Fibroblast of gingiva (primary cell): Measurements from ENCODE around the gene TRIM44.
A peak's percentile ranks its signal among the peaks of the same experiment; 100 is the strongest.
"Not testable (repeated sequence)": the region's sequence is repeated elsewhere in the genome, so short reads cannot be mapped to it uniquely, and the experiment has no call there.

Experiments used
- DNase-seq: peaks from one replicate; pipeline ENCODE4 v3.0.0-alpha.2; 2011; ENCODE audit warnings: low read depth

TRIM44 gene

DNA sequence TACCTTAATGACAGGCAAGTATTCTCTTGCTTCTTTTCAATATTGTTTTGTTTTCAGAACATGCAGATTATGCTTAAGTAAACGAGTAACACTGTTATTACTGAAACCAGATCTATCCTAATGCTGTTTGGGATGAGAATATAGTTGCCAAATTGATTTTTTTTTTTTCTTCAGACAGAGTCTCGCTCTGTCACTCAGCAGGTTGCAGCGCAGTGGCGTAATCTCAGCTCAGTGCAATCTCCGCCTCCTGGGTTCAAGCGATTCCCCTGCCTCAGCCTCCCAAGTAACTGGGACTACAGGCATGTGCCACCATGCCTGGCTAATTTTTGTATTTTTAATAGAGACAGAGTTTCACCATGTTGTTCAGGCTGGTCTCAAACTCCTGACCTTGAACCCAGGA is 91.0 kb downstream of the TRIM44 start:
- not testable (repeated sequence) for DNase-seq

DNA sequence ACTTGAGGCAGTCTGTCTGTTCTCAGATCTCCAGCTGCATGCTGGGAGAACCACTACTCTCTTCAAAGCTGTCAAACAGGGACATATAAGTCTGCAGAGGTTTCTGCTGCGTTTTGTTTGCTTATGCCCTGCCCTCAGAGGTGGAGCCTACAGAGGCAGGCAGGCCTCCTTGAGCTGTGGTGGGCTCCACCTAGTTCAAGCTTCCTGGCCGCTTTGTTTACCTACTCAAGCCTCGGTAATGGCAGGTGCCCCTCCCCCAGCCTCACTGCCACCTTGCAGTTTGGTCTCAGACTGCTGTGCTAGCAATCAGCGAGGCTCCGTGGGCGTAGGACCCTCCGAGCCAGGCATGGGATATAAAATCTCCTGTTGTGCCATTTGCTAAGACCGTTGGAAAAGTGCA is 97.4 kb downstream of the TRIM44 start:
- DNase-seq, result not testable (repeated sequence)

DNA sequence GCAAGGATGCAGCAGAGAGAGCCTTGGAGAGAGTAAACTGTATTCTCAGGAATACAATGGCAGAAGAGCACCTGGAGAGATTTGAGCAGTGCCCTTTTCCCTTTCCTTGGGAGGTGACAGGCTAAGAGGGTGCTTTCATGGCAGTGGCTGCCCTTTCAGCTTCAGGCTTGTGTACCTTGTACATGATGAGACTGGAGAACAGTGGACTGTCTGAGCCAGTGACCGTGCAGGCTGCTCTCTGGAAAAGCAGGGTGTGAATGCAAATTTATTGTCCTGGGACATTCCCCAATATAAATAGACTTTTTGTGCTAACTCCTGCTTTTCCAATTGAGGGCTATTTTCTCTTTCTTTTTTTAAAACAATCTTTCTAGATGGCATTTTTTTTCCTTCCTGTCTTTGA is 99.3 kb downstream of the TRIM44 start:
- no peak for DNase-seq

DNA sequence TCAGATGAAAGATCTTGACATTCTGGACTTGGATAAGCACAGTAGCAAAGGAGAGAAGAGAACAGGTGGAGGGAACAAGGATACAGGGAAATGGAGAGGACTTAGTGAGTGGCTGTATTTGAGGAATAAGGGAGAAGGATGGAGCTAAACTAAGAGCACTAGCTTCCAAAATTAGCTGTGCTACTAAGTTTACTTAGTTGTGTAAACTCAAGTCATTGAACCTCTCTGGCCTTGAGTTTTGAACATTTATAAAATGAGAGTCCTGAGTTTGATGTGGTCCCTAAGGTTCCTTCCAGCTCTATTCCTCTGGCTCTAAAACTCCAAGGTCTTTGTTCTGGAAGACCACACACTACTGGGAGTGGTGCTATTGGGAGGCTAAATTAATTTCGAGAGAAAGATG is 100.7 kb downstream of the TRIM44 start:
- DNase-seq, result no peak

DNA sequence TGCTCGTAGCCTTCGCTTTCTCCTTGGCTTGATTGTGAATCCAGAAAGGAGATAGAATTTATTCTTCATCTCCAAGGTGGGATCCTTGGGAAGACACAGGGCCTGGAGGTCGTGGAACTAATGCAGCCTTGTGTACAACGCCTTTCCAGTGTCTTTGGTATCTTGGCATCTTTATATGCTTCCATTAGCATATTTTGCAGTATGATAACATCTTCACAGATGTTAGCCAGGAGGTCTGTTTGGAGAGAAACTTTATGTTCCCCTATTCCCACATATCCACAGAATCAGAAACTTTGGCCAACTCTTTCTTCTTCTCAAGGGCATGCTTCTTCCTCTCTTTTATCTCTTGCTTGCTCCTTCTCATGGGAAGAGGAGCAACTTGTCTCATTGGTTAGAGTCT is 101.2 kb downstream of the TRIM44 start:
- no peak for DNase-seq

DNA sequence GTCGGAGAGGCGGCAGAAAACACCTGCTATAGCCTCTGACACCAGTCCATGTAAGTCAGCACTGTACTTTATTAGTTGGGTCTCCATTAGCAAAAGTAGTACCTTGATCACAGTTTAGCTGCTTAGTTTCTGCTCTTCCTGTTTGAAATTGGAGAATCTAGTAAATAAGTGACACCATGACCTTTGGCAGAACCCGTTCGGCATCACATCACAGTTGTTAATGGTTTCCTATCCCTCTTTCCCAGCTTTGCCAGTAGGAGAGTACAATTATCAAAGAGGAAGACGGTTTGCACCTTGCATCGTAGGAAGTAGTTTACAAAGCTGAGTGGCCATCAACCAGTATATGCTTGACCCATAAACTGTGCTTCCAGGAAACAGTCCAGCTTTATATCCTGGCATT is 101.8 kb downstream of the TRIM44 start:
- DNase-seq, result no peak

DNA sequence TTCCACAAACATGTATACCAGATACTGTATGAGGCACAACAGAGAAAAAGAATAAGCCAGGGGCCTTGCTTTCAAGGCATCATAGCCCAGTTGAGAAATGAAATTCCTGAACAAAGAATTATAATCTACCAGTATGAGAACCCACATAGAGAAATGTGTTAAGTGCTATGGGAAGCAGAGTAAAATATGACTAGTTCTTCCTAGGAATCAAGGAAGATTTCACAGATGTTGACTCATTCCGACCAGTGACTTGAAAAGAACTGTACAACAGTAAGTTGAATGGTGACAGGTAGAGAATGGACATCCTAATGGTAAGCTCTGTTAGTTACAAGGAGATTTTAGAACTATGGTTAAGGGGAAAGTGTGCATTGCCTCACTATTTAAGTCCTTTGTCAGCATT is 102.6 kb downstream of the TRIM44 start:
- DNase-seq, result no peak

DNA sequence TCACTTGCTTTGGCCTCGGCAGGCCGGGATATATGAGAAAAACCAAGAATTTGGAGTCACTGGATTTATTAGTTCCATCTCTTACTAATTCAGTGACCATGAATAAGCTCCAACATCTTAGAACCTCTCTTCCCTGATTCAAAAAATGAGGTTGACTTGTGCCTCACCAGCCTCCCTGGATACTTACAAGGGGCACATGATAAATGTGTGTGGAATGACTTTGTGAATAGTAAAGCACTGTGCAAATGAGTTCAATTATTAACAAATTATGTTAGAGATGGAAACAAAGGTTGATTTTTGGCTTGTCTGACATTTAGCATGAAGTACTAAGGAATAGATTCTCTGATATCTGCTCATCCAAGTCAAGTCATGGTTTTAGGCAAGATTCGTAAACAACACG is 104.1 kb downstream of the TRIM44 start:
- no peak for DNase-seq

DNA sequence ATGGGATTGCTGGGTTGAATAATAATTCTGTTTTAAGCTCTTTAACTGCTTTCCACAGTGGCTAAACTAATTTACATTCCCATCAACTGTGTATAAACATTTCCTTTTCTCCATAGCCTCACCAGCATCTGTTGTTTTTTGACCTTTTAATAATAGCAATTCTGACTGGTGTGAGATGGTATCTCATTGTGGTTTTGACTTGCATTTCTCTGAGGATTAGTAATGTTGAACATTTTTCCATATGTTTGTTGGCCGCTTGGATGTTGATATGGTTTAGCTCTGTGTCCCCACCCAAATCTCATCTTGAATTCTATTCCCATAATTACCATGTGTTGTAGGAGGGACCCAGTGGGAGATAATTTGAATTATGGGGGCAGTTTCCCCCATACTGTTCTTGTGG is 107.8 kb downstream of the TRIM44 start:
- peak; percentile 61 for DNase-seq

DNA sequence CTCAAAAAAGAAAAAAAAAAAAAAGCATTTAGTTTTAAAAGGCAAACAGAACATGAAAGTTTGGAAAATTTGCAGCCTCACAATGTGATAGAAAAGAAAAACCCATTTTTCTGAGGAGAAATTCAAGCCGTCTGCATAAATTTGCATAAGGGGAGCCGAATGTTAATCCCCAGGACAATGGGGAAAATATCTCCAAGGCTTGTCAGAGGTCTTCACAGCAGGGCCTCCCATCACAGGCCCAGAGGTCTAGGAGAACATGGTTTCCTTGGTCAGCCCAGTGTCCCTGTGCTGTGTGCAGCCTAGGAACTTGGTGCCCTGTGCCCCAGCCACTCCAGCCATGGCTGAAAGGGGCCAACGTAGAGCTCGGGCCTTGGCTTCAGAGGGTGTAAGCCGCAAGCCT is 109.1 kb downstream of the TRIM44 start:
- DNase-seq, result no peak

DNA sequence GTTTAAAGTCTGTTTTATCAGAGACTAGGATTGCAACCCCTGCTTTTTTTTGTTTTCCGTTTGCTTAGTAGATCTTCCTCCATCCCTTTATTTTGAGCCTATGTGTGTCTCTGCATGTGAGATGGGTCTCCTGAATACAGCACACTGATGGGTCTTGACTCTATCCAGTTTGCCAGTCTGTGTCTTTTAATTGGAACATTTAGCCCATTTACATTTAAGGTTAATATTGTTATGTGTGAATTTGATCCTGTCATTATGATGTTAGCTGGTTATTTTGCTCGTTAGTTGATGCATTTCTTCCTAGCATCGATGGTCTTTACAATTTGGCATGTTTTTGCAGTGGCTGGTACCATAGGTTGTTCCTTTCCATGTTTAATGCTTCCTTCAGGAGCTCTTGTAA is 114.7 kb downstream of the TRIM44 start:
- DNase-seq, result not testable (repeated sequence)

DNA sequence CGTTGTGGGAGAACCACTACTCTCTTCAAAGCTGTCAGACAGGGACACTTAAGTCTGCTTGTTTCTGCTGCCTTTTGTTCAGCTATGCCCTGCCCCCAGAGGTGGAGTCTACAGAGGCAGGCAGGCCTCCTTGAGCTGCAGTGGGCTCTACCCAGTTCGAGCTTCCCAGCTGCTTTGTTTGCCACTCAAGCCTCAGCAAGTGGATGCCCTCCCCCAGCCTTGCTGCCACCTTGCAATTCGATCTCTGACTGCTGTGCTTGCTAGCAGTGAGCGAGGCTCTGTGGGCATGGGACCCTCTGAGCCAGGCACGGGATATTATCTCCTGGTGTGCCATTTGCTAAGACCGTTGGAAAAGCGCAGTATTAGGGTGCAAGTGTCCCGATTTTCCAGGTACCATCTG is 116.4 kb downstream of the TRIM44 start:
- DNase-seq, result not testable (repeated sequence)

DNA sequence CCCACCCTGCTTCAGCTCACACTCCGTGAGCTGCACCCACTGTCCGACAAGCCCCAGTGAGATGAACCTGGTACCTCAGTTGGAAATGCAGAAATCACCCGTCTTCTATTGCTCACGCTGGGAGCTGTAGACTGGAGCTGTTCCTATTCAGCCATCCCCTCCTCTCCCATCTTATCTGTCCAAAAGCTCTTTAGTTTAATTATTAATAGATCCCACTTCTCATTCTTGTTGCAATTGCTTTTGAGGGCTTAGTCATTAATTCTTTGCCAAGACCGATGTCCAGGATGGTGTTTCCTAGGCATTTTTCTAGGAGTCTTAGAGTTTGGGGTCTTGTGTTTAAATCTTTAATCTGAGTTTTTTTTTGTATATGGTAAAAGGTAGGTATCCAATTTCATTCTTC is 116.8 kb downstream of the TRIM44 start:
- DNase-seq, result no peak

DNA sequence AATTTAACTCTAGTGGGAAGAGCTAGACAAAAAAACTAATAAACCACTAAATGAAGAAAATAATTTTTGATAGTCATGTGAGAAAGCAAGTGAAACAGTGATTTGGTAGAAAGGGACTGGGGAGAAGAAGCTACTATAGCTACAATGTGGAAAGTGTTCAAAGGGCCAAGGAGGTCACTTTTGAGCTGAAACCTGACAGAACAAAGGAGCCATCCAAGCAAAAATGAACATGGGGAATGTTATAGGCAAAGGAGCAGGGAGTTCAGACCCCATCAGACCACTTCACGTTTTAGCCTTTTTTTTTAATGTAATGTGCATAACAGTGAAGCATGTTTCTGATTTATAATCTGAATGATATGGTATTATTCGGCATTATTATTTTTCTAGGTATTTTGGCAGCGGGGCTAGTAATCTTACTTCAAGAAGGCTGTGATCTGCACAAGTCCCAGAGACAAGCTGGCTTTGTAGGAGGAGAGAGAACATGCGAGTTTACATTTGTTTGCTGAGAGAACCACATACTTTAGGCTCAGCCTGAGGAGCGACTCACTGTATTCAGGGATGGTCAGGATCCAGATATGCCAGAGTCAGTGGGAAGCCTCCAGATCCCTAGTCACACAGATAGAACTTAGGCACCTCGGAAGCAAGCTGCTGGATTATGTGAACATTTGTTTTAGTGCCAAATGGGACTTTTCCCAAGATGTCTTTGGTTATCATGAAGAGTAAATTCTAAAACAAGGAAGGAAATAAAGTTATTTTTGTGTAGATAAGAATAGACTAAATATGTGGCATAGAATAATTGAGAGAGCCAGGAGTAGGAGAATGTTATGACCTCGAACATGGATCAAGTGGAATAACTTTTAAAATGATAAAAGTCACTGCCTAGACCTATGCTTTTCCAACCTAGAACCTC is 118.6 kb downstream of the TRIM44 start:
- peak; percentile 28 for DNase-seq

DNA sequence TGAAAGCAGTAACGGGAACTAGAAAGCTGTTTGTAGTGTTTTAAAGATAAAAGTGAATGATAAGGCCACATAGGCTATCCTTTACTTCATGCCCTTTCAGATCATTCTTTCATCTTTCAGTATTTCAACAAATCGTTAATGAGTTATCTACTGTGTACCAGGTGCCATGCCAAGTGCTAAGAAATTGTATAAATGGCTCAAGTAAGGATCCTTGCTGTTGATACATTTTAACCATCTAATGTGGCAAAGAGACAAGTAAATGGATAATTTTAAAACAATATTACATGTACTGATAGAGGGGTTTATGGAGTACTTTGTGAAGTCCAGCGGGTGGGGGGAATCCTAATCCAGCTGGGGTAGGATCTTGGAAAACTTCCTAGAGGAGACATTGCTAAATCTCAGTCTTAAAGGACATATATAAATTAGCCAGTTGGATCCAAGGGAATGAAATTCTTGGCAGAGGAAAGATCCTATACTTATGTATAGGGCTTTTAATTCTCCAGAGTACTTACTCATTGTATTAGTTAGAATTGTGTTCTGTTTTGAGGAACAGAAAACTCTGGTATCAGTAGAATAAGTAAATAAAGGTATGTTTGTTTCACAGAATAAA is 119.4 kb downstream of the TRIM44 start:
- no peak for DNase-seq

DNA sequence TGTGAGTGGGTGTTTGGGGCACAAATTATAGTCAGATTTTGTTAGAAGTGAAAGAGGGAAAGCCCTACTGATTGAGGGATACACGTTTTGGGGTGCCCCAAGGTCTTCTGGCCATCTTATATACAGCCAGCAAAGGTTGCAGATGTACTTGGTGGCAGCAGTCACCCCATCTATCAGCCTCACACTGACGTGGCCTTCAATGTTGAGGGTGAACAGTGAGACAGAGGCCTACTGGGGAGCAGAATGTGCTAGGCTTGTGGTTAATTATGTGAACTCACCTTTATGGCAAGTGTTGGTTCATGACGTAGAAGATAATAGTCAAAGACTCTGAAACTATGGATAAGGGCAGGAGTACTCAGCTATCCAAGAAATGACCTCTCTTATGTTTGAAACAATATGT is 121.2 kb downstream of the TRIM44 start:
- DNase-seq, result no peak

DNA sequence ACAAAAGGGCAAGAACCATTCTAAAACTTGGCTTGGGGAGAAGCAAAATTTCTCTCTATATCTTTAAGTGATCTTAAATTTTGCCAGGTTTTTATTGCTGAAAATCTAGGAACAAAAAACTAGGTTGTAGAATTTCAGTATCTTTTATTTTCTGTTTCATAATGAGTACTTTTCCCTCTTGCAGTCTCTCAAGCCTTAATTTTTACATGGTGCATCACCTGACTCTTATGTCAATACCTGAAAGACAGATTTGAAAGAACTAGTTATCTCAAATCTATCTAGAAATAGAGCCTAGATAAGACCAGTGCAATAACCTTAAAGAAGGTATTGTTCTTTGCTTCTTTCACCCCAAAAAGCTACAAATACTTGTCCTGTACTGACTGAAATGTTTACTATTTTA is 122.1 kb downstream of the TRIM44 start:
- DNase-seq, result no peak

DNA sequence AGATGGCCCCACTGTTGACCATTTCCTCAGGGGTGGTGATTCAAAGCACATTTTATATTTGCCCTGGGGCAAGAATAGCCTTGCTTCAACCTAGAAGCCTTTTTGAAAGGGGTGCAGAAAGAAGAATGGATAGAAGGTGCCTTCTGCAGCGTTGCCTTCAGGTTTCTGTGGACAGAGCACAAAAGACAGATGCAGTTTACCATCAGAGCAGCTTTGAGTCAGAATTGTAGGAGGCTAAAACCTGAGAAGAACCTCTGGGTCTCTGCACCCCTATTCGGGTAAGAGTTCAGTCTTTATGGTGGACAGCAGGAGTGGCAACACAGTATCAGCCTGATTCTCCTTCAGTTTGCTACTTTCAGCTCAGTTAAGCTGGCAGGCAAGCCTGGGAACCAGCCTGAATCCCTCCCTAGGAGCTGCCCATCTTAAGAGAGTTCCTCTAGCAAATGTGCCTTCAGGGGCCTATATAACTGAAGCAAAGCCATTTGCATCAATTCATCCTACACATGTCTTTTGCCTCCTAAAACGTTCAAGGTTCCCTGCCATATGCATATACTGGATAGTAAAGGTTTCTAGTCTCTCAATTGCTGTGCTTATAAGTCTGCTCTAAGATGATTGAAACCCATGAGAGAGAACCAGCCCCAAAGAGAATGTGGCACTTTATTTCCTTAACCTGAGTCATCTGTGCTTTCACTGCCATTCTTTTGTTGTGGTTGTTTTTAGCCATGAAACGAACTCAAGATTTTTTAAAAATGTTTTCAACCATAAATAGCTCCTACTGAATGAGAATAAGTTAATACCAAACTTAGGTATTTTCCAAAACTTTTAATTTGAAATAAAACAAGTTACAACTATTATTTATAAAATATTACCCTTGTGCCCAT is 123.0 kb downstream of the TRIM44 start:
- DNase-seq, result no peak

DNA sequence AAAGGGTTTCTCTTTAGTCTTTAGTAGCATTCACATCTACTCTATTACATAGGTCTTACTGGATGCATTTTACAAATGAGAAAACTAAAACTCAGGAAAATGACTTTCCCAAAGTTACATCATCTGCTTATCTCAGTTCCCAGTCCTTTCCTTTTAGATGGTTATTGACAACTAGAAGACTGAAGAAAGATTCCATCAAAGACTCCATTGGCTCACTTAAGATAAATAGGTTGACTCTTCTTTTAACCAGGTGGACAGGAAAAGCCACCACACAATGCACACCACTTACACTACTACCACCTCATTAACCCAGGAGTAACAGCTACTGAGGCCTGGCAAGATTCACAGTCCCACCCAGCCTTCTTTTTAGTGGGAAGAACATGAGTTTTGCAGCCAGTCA is 123.6 kb downstream of the TRIM44 start:
- DNase-seq, result no peak

DNA sequence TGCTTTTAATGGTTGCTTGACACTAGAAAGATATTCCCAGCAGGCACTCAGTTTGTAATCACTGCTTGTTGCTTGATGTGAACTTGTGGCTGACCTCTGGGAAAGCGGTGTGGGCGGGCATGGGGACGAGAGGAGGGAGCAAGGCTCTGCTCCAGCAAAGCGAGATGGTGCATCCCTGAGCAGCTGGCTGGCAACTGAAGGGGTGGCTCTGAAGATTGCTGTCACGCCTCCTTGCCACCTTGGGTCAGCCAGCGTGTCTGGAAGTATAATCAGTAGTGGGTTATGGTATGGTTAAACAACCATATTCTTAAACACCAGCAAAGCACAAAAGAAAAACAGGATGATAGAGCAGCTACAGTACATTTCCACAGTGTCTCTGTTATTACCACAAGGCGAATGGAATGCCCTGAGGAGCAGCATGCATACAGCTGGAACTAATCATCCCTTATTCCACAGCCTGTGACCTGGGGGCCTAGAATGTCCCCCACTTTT is 124.5 kb downstream of the TRIM44 start:
- peak; percentile 51 for DNase-seq

DNA sequence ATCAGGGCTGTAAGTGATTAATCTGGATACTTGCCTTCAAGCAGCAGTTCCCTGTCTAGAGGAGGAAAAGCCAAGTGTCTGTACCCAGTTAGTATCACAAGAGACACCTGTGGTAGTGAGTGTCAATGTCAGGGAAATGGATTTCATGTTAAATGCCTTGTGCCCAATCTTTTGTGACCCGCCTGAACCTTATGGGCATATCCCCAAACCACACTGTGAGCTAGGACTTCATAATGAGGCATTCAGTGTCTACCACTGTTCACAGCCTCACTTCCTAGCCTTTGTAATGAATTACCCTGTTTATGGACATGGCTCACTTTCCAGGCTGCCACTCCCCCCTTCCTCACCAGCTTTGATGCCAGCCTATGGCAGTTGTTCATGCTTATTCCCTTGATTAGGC is 125.1 kb downstream of the TRIM44 start:
- no peak for DNase-seq
